ENCODE data around the gene SULT4A1. TPM values are rescaled to one million over a fixed set of nuclear protein-coding genes. Genes with fewer than 3 reads are reported as not detected.

Gene SULT4A1
- total and polyA plus RNA-seq, 2 of the 4 experiments (the other 2 are of a cell fraction), result 1.1 to 5.2 TPM

- intact Hi-C loops (cut with micrococcal nuclease) (no loop called here), dilution Hi-C loops (cut with HindIII; ENCODE audit: low sequenced_read_pairs, unreplicated experiment) (no loop called here), in situ Hi-C loops (cut with MboI; ENCODE audit: low sequenced_read_pairs) (no loop called here)
- CTCF ChIA-PET, result no interaction called here
- Histone ChIP-seq H4K20me1 (ENCODE audit: insufficient read depth, low read length) (peaks cover 17% of the 10 kb centered on the region), H3K9me1 (ENCODE audit: insufficient read depth, low read length) (no peaks in the 10 kb centered on the region), H2AK5ac (ENCODE audit: low read depth, low read length) (no peak overlapping the region), H3K23ac (ENCODE audit: low read depth, low read length) (no peak overlapping the region), H3K36me3 (ENCODE audit: control insufficient read depth, insufficient read depth, low read length) (no peaks in the 10 kb centered on the region), H4K91ac (ENCODE audit: insufficient read depth, low read depth, low read length) (no peak overlapping the region), H3K9me3 (ENCODE audit: control insufficient read depth, insufficient read depth, low read length) (no peaks in the 10 kb centered on the region), H3K14ac (replicated peaks; ENCODE audit: low read depth, low read length) (no peak overlapping the region), H3K18ac (ENCODE audit: low read depth, low read length) (no peak overlapping the region), H2BK5ac (ENCODE audit: low read depth, low read length, poor library complexity, severe bottlenecking) (no peak overlapping the region), H2BK120ac (ENCODE audit: low read depth, low read length) (no peak overlapping the region), H2BK20ac (ENCODE audit: low read depth, low read length) (no peak overlapping the region), H3K27me3 (ENCODE audit: control insufficient read depth, insufficient read depth, low read length) (peaks cover 1% of the 10 kb centered on the region; the same call in 1 of the 2 replicates), H4K5ac (ENCODE audit: low read depth, low read length) (no peak overlapping the region), H3K56ac (ENCODE audit: extremely low read depth, insufficient read depth, low read length) (no peak overlapping the region), H2AFZ (replicated peaks; ENCODE audit: low read length, poor library complexity) (no peak overlapping the region), H3K4me3 (ENCODE audit: insufficient read depth, low read depth, low read length) (no peak overlapping the region), H3K4me1 (ENCODE audit: control insufficient read depth, insufficient read depth, low read length) (peaks cover 5% of the 10 kb centered on the region; the same call in 1 of the 2 replicates), H3K79me1 (ENCODE audit: low read depth in 1 of 2, low read length in 2 of 2) (peaks cover 0 to 7% of the 10 kb centered on the region in 2 experiments; a peak in 1 of 4 replicates), H3K27ac (ENCODE audit: insufficient read depth, low read length) (no peak overlapping the region), H2BK15ac (ENCODE audit: low read depth, low read length) (no peak overlapping the region), H4K8ac (ENCODE audit: low read depth in 2 of 2, low read length in 2 of 2) (no peak overlapping the region), H2AK9ac (replicated peaks; ENCODE audit: low read depth, low read length, poor library complexity) (no peak overlapping the region), H3K9ac (ENCODE audit: low read depth, low read length) (no peak overlapping the region), H3K4me2 (ENCODE audit: low read depth, low read length) (no peak overlapping the region), H3K4ac (ENCODE audit: low read depth, low read length) (no peak overlapping the region)
- POLR2A ChIA-PET (ENCODE audit: unreplicated experiment), result no interaction called here
- no peak for ATAC-seq (ENCODE audit: low read depth)
- no peak for DNase-seq
- TF ChIP-seq NFE2L2 (IDR thresholded peaks at IDR 0.05; ENCODE audit: low read depth, low read length), result no peak
- TF ChIP-seq SMC3 (IDR thresholded peaks at IDR 0.05; ENCODE audit: low read depth, low read length), result no peak
- TF ChIP-seq BHLHE40 (IDR thresholded peaks at IDR 0.05; ENCODE audit: low read depth, low read length), result no peak
- TF ChIP-seq MXI1 (IDR thresholded peaks at IDR 0.05; ENCODE audit: borderline replicate concordance, low read depth, low read length), result no peak
- no CpG with 5 or more reads among the region's 3 CpGs for WGBS, 2 experiments (ENCODE audit: extremely low coverage in 2 of 2, insufficient read length in 1 of 2)
- no TSS peak for BruUV-seq (replicated peaks)
These were observed 10.4 kb downstream of the SULT4A1 start for GRCh38 chr22:43851979-43852307.
